HUES64 (cell line): ENCODE measurements around the gene CAMK2A.

Experiments
- H3K27ac ChIP-seq: 2 replicates; pipeline ENCODE4 v1.7.0; 2013; ENCODE audit warnings: low read depth, low read length, inconsistent platforms
- H3K27me3 ChIP-seq: 2 replicates; pipeline ENCODE4 v1.6.1; 2013; ENCODE audit warnings: mild to moderate bottlenecking, low read length; ENCODE audit not compliant: insufficient read depth
- H3K36me3 ChIP-seq: 2 replicates; pipeline ENCODE4 v1.6.1; 2013; ENCODE audit warnings: mild to moderate bottlenecking, low read length; ENCODE audit not compliant: insufficient read depth
- H3K4me1 ChIP-seq: 2 replicates; pipeline ENCODE4 v1.6.1; 2013; ENCODE audit warnings: mild to moderate bottlenecking, low read length, moderate library complexity; ENCODE audit not compliant: insufficient read depth
- H3K4me3 ChIP-seq: 2 replicates; pipeline ENCODE4 v1.5.1; 2013; ENCODE audit warnings: mild to moderate bottlenecking, low read length, moderate library complexity
- H3K9ac ChIP-seq: 2 replicates; pipeline ENCODE4 v1.6.1; 2013; ENCODE audit warnings: mild to moderate bottlenecking, low read depth, low read length
- H3K9me3 ChIP-seq: 2 replicates; pipeline ENCODE4 v1.6.1; 2013; ENCODE audit warnings: low read depth, low read length; ENCODE audit not compliant: insufficient read depth
- WGBS: fragments of 150-250, 120-280 bp; methylation state at CpG from one replicate; pipeline ENCODE4 v1.1.7; 2013; ENCODE audit warnings: missing lambda C conversion rate; 5-methylcytosine and 5-hydroxymethylcytosine counted together

CAMK2A gene

GRCh38 chr5:150298701-150299451, 9.3 kb upstream of the CAMK2A start:
- Histone ChIP-seq H3K9me3 (no peaks in the 10 kb centered on the region), H3K9ac (no peak overlapping the region), H3K36me3 (no peaks in the 10 kb centered on the region), H3K27ac (no peak overlapping the region), H3K4me1 (peaks cover 22% of the 10 kb centered on the region), H3K4me3 (no peak overlapping the region), H3K27me3 (peaks cover 13% of the 10 kb centered on the region)
- 92% methylated on average over 10 of the region's 10 CpGs for WGBS

DNA sequence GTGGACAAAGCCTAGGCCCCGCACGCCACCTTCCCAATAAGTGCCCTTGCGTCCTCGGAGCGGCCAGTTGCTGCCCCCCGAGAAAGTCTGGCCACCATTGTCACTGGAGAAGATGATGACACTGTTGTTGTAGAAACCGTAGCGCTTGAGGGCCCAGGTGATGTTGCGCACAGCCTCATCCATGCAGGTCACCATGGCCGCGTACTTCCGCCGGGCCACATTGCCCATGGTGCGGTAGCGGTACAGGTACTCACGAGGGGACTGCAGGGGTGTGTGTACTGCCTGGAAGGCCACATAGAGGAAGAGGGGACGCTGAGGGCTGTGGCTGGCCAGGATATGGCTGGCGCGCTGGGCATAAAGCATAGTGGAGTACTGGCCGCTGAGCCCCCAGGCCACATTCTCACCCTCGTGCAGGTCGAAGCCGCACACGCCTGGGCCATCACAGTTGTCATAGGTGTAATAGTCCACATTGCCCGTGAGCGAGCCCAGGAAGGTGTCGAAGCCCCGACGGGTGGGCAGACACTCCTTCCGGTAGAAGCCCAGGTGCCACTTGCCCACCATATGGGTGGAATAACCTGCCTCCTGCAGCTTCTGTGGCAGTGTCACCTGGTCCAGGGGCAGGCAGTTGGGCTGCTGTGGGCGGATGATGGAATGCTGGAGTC, 8.5 kb upstream of the CAMK2A start:
- Histone ChIP-seq H3K9ac (no peak overlapping the region), H3K9me3 (no peaks in the 10 kb centered on the region), H3K4me1 (peaks cover 14% of the 10 kb centered on the region), H3K27me3 (peaks cover 13% of the 10 kb centered on the region), H3K4me3 (no peak overlapping the region), H3K27ac (no peak overlapping the region), H3K36me3 (no peaks in the 10 kb centered on the region)
- 96% methylated on average over 31 of the region's 31 CpGs for WGBS

DNA sequence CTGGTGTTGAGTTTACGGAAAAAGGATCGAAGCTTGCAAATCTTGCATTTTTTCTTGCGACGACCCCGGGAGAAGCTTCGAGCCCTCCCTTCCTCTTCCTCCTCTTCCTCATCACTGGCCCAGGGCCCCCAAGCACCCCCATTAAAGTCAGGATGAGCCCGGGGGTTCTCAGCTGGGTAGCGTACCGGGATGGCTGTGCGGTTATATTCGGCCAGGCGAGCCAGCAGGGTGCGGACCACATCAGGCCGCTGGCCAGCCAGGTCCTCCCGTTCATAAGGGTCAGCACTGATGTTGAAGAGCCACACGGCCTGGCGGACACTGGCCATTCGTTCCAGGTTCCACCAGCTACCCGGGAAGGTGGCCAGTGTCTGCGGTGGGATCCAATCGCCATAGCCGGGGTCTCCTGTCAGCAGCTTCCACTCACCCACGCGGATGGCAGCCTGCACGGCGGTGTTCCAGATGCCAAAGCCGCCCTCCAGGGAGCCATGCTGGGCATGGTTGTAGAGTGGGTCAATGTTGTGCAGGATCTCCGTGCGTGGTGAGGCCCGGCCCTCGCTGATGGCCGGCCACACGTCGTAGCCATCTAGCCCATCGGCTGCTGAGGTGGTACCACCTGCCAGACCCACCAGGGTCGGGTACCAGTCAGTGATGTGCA, 7.8 kb upstream of the CAMK2A start:
- Histone ChIP-seq H3K27me3 (peaks cover 13% of the 10 kb centered on the region), H3K9me3 (no peaks in the 10 kb centered on the region), H3K9ac (no peak overlapping the region), H3K36me3 (no peaks in the 10 kb centered on the region), H3K4me1 (peaks cover 14% of the 10 kb centered on the region), H3K4me3 (no peak overlapping the region), H3K27ac (no peak overlapping the region)
- WGBS: 96% methylated on average over 36 of the region's 36 CpGs

DNA sequence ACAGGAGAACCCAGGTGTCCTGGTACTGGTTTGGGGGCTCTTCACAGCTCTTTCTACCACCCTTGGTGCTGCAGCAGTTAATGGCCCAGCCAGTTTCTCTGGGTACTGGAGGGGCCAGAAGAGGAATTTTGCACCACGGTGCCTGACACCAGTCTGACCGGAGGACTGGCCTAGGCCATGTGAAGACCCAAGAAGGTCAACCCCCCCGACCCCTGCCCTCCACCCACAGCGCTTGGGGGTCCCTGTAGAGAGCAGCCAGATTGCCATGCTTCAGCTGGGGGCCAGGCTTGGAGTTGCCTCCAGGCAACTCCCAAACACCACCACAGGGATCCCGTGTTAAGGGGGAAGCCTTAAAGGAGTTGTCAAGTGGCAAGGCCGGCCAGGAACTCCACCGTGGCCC, 6.9 kb upstream of the CAMK2A start:
- peaks cover 6% of the 10 kb centered on the region for H3K27me3 ChIP-seq
- no peak overlapping the region for H3K4me3 ChIP-seq
- 91% methylated on average over 7 of the region's 7 CpGs for WGBS
- no peaks in the 10 kb centered on the region for H3K36me3 ChIP-seq
- H3K9me3 ChIP-seq: no peaks in the 10 kb centered on the region
- H3K27ac ChIP-seq: no peak overlapping the region
- no peak overlapping the region for H3K9ac ChIP-seq
- peaks cover 9% of the 10 kb centered on the region for H3K4me1 ChIP-seq

DNA sequence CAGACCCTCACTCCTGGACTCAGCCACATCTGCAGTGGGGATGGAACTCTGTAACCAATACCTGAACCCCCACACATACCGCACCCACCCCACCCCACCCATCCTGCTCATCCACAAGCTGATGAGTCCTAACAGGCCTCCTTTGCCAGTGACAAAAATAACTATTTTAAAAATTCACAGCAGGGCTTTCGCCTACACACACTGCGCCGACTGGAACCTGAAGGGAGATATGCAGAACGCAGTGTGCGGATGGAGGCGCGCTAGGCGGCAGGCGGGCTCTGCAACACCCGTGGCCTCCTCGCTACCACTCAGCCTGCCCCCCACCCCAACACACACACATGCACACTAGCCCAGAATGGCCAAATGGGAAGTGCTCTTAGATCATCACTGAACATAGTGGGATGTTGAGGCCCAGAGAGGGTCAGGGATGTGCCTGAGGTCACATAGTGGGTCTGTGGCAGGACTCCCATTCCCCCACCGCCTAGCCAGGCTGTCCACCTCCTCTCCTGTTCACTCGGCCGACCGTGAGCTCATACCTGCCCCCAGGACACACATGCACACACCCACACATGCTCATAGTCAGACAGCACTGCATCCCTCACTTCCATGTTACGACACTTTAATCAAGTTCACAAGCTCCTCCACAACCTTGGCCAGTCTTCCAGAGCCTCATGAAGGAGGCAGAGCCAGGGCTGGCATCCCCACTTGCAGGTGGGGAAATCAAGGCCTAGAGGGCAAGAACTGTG, 6.3 kb upstream of the CAMK2A start:
- WGBS: 93% methylated on average over 17 of the region's 17 CpGs
- Histone ChIP-seq H3K9ac (no peak overlapping the region), H3K4me1 (peaks cover 3% of the 10 kb centered on the region; the same call in 1 of the 2 replicates), H3K36me3 (no peaks in the 10 kb centered on the region), H3K4me3 (no peak overlapping the region), H3K27ac (no peak overlapping the region), H3K9me3 (no peaks in the 10 kb centered on the region), H3K27me3 (peaks cover under 1% of the 10 kb centered on the region; the same call in 1 of the 2 replicates)

- Histone ChIP-seq H3K4me3 (no peak overlapping the region), H3K27ac (no peak overlapping the region), H3K9me3 (no peaks in the 10 kb centered on the region), H3K9ac (no peak overlapping the region), H3K4me1 (no peaks in the 10 kb centered on the region), H3K36me3 (no peaks in the 10 kb centered on the region), H3K27me3 (no peaks in the 10 kb centered on the region)
- WGBS: 84% methylated on average over 10 of the region's 10 CpGs
Measured at GRCh38 chr5:150295172-150295634, 5.6 kb upstream of the CAMK2A start.

- no peaks in the 10 kb centered on the region for H3K4me1 ChIP-seq
- no peak overlapping the region for H3K9ac ChIP-seq
- H3K27ac ChIP-seq: no peak overlapping the region
- no peak overlapping the region for H3K4me3 ChIP-seq
- WGBS: 94% methylated on average over 10 of the region's 10 CpGs
- H3K9me3 ChIP-seq: no peaks in the 10 kb centered on the region
- H3K27me3 ChIP-seq: no peaks in the 10 kb centered on the region
- no peaks in the 10 kb centered on the region for H3K36me3 ChIP-seq
Measured at GRCh38 chr5:150294551-150295071, 5.0 kb upstream of the CAMK2A start.

DNA sequence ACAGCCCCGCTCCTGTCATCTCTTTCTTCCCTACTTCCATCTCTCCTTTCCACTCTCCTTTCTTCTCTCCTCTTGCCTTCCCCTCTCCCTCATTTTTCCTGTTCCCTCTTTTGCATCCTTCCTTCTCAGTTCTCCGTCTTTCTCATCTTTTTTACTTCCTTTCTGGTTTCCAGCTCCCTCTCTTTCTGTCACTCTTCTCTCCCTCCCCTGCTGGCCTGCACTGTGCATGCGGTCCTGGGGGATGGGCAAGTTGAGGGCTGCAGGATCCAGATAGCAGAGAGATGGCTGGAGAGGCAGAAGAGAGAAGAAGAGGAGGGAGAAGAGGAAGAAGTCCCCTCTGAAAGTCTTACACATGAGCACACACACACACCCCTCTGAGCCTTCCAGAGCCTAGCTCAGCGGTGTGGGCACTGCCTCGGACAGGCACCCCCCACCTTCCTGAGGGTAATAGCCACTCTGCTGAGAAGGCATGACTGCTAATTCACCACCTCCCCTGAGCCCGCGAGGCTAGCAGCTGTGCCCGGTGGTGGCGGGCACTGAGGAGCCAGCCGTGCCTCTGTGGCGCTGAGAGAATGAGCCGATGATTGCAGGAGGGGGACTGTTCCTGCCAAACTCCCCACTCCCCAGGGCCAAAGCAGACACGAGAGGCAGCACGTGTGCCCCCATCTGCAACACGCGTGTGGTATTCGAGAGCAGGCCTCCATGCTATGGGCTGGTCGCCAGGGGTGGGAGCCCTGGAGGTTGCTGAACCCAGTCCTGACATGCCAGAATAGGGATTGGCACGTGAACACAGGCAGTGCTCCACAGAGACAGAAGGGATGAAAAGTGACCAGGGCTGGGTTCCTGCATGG, 3.7 kb upstream of the CAMK2A start:
- Histone ChIP-seq H3K27ac (no peak overlapping the region), H3K36me3 (no peaks in the 10 kb centered on the region), H3K9ac (no peak overlapping the region), H3K27me3 (no peaks in the 10 kb centered on the region), H3K9me3 (no peaks in the 10 kb centered on the region), H3K4me1 (0 out of 2 replicates have a peak, but pooled peaks cover 3% of the 10 kb centered on the region), H3K4me3 (no peak overlapping the region)
- 83% methylated on average over 18 of the region's 19 CpGs for WGBS

- 0 out of 2 replicates have a peak, but pooled peaks cover 3% of the 10 kb centered on the region for H3K4me1 ChIP-seq
- no peak overlapping the region for H3K27ac ChIP-seq
- WGBS: 80% methylated on average over 13 of the region's 13 CpGs
- no peak overlapping the region for H3K9ac ChIP-seq
- no peaks in the 10 kb centered on the region for H3K27me3 ChIP-seq
- no peaks in the 10 kb centered on the region for H3K9me3 ChIP-seq
- H3K4me3 ChIP-seq: no peak overlapping the region
- H3K36me3 ChIP-seq: no peaks in the 10 kb centered on the region
Measured at GRCh38 chr5:150291388-150292385, 2.1 kb upstream of the CAMK2A start.
